OCI-LY3 (cell line): ENCODE measurements around the gene EOGT.

Experiments
- H2AFZ ChIP-seq: fragments of 200-600, 300-600 bp; shearing (Covaris generic); 2 replicates; pipeline ENCODE4 v1.6.0; 2014; ENCODE audit warnings: antibody characterized with exemption, low read depth, low read length
- H3K27ac ChIP-seq: fragments of 200-600, 300-600 bp; sonication (generic); 2 replicates; pipeline ENCODE4 v1.5.1; 2014; ENCODE audit warnings: mild to moderate bottlenecking, low read length, moderate library complexity, mixed read lengths
- H3K27me3 ChIP-seq: fragments of 200-600, 300-600 bp; sonication (generic); 2 replicates; pipeline ENCODE4 v1.6.1; 2014; ENCODE audit warnings: low read depth, low read length, mixed read lengths
- H3K36me3 ChIP-seq: fragments of 200-600, 300-600 bp; sonication (generic); replicated peaks from 2 replicates; pipeline ENCODE3; 2014; ENCODE audit warnings: low read depth, low read length, mixed read lengths
- H3K4me1 ChIP-seq: fragments of 300-600, 200-600 bp; sonication (generic); 2 replicates; pipeline ENCODE4 v1.6.1; 2014; ENCODE audit warnings: low read length, mixed read lengths
- H3K4me2 ChIP-seq: fragments of 200-600, 300-600 bp; sonication (generic); 2 replicates; pipeline ENCODE4 v1.6.1; 2014; ENCODE audit warnings: low read length, mixed read lengths
- H3K4me3 ChIP-seq: fragments of 300-600, 200-600 bp; sonication (generic); 2 replicates; pipeline ENCODE4 v1.5.1; 2014; ENCODE audit warnings: antibody characterized with exemption, mild to moderate bottlenecking, low read length, moderate library complexity
- H3K79me2 ChIP-seq: fragments of 300-600, 200-600 bp; shearing (Covaris generic); 2 replicates; pipeline ENCODE4 v1.6.1; 2014; ENCODE audit warnings: mild to moderate bottlenecking, low read length, mixed read lengths
- H3K9ac ChIP-seq: fragments of 300-600, 200-600 bp; shearing (Covaris generic); 2 replicates; pipeline ENCODE4 v1.6.0; 2014; ENCODE audit warnings: mild to moderate bottlenecking, low read length, moderate library complexity
- H3K9me3 ChIP-seq: fragments of 200-600, 300-600 bp; shearing (Covaris generic); 2 replicates; pipeline ENCODE4 v1.6.1; 2014; ENCODE audit warnings: low read length, mixed read lengths; ENCODE audit not compliant: insufficient read depth
- H4K20me1 ChIP-seq: fragments of 200-600, 300-600 bp; sonication (generic); 2 replicates; pipeline ENCODE4 v1.6.1; 2016; ENCODE audit warnings: low read length, mixed read lengths; ENCODE audit not compliant: insufficient read depth
- EZH2phosphoT487 ChIP-seq: fragments of 200-600 bp; shearing (Covaris generic); IDR thresholded peaks from 2 replicates; pipeline ENCODE4 v1.6.1; 2018; ENCODE audit warnings: antibody characterized with exemption, mixed run types, low read depth
- TF ChIP-seq, protein P1 (sequence below): fragments of 200-600, 300-600 bp; sonication (generic); IDR thresholded peaks from 2 replicates; pipeline ENCODE4 v1.5.1; 2014; ENCODE audit warnings: antibody characterized with exemption, low read length, low read depth

The EOGT gene

DNA sequence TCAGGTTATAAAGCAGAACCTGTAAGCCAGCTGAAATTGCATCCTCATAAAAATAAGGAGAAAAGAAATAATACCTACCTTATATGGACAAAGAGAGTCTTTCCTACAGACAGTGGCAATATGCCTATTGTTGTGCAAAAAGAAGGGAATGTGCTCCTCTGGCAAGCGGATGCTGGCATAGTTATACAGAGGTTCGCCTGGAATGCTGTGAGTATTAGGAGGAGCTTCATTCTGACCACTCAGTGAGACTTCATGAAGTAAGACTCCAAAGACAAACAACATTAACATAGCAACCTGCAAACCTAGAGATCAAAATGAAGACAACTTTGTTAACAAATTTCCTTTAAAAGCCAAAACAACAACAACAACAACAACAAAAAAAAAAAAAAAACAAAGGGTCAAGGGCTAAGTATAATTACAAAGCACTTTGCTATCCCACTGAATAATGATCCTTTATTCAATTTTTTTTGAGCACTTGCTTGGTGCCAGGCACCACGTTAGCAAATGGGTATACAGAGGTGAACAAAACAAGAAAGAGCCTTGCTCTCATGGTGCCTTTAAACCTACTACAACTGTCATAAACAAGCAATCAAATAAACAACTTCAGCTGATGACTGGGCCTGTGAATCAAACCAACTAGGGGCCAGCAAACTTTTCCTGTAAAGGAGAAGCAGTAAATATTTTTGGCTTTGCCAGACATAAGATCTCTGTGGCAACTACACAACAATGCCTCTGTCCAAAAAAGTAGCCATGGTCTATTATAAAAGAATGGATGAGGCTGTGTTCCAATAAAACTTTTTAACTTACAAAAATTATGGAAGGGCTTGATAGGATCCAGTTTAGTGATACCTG, 3.7 kb downstream of the EOGT start:
- Histone ChIP-seq H3K4me3 (no peak overlapping the region), H3K27me3 (no peaks in the 10 kb centered on the region), H3K9me3 (no peaks in the 10 kb centered on the region), H3K27ac (no peak overlapping the region), H3K36me3 (peaks cover 16% of the 10 kb centered on the region), H4K20me1 (no peaks in the 10 kb centered on the region), H3K4me2 (no peak overlapping the region), H3K4me1 (peaks cover 14% of the 10 kb centered on the region), H2AFZ (no peak overlapping the region), H3K9ac (no peak overlapping the region), H3K79me2 (peaks cover 2% of the 10 kb centered on the region; the same call in 1 of the 2 replicates)
- TF ChIP-seq, protein P1, sequence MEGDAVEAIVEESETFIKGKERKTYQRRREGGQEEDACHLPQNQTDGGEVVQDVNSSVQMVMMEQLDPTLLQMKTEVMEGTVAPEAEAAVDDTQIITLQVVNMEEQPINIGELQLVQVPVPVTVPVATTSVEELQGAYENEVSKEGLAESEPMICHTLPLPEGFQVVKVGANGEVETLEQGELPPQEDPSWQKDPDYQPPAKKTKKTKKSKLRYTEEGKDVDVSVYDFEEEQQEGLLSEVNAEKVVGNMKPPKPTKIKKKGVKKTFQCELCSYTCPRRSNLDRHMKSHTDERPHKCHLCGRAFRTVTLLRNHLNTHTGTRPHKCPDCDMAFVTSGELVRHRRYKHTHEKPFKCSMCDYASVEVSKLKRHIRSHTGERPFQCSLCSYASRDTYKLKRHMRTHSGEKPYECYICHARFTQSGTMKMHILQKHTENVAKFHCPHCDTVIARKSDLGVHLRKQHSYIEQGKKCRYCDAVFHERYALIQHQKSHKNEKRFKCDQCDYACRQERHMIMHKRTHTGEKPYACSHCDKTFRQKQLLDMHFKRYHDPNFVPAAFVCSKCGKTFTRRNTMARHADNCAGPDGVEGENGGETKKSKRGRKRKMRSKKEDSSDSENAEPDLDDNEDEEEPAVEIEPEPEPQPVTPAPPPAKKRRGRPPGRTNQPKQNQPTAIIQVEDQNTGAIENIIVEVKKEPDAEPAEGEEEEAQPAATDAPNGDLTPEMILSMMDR, result no peak
- TF ChIP-seq EZH2phosphoT487, result no peak

DNA sequence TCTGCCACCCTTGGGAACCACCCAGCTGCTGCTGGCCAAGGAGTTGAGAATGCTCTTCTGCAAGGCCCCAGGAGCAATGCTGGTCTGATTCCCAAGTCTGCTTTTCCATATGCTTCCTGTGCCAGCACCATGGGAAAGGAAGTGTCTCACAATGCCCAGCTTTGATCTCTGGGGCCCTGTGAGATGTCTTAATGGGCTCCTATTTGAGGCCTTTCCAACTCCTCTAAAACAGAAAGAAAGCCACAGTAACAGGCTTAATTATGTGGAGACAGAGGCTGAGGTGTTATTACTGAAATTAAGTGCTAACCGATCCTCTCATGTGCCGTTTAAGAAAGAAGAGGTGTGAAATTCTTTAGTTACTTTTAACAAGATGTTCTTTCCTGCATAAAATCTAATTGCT, 4.5 kb downstream of the EOGT start:
- Histone ChIP-seq H3K4me2 (no peak overlapping the region), H3K36me3 (peaks cover 19% of the 10 kb centered on the region), H3K4me1 (peaks cover 6% of the 10 kb centered on the region), H2AFZ (no peak overlapping the region), H3K27ac (no peak overlapping the region), H3K79me2 (no peaks in the 10 kb centered on the region), H3K9me3 (no peaks in the 10 kb centered on the region), H3K4me3 (no peak overlapping the region), H3K9ac (no peak overlapping the region), H3K27me3 (no peaks in the 10 kb centered on the region), H4K20me1 (no peaks in the 10 kb centered on the region)
- no peak for TF ChIP-seq EZH2phosphoT487
- TF ChIP-seq, protein P1, result no peak

DNA sequence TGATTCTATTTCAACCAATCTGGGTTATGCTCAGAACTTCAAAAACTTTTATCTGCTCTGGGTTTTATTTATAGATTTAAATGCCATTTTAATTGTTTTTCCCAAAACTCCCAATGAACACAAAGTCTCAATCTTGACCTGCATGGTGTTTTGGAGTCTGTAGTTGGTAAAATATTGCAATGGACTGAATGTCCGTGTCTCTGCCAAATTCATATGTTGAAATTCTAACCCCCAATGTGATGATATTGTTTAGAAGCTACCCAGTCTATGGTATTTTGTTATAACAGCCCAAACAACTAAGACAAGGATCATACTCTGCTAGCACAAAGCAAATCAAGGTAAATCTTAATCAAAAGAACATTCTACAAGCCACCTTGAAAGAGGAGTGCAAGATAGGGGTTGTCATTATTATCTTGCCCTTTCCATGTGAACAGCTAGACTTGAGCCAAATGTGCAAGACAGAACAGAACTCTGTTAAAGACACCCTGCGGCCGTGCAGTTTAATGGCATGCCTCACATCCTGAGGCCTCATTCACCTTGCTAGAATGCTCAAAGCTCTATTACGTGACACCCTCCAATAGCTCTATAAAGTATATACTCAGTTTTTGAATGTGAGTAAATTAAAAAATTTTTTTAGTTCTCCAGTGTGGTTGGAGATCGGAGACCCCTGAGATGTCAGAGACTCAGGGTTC, 7.5 kb downstream of the EOGT start:
- Histone ChIP-seq H3K4me3 (no peak overlapping the region), H4K20me1 (no peaks in the 10 kb centered on the region), H3K27me3 (no peaks in the 10 kb centered on the region), H3K4me1 (no peaks in the 10 kb centered on the region), H3K4me2 (no peak overlapping the region), H2AFZ (no peak overlapping the region), H3K9ac (no peak overlapping the region), H3K36me3 (peaks cover 22% of the 10 kb centered on the region), H3K27ac (no peak overlapping the region), H3K9me3 (no peaks in the 10 kb centered on the region), H3K79me2 (no peaks in the 10 kb centered on the region)
- TF ChIP-seq, protein P1, result no peak
- TF ChIP-seq EZH2phosphoT487, result no peak

DNA sequence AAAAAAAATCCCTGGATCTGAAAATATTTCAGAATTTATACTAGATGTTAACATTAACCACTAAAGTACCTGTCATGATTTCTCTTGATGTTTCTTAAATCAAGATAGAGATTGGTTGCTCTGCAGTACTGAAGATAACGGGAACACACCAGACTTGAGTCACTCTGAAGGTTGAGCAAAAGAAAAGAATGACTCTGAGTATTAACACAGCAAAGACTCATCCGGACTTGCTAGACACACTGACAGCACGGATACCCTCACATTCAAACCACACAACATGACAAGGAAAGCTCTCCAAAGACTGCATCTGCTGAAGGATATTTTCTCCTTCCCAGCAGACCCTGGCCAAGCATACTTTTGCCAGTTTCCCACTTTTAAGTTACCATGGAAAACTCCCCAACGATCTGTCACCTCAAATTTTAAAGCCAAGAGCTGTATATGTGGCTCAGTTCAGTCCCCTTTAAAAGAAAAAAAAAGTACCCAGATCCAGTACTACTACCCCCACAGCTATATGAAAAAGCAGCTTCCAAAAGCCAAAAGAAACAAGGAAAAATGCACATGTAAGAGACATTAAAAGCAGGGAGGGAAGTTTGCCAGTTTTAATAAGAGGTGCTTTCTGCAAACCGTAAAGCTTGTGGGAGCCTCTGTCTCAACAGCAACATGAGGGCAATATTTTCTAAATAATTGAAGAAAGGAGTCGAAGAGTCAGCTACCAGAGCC, 8.3 kb downstream of the EOGT start:
- Histone ChIP-seq H3K4me3 (no peak overlapping the region), H3K27me3 (no peaks in the 10 kb centered on the region), H3K4me1 (no peaks in the 10 kb centered on the region), H4K20me1 (no peaks in the 10 kb centered on the region), H3K9ac (no peak overlapping the region), H3K36me3 (peaks cover 22% of the 10 kb centered on the region), H3K27ac (no peak overlapping the region), H3K9me3 (no peaks in the 10 kb centered on the region), H3K4me2 (no peak overlapping the region), H2AFZ (no peak overlapping the region), H3K79me2 (no peaks in the 10 kb centered on the region)
- TF ChIP-seq EZH2phosphoT487, result no peak
- TF ChIP-seq, protein P1, result no peak
